C1 segment of cervical spinal cord (tissue), 14 donors: ENCODE measurements around the gene TARDBP.
"Not testable (repeated sequence)": the region's sequence is repeated elsewhere in the genome, so short reads cannot be mapped to it uniquely, and the experiment has no call there.

Experiments used
- DNase-seq, 14 donors: peaks; one replicate each; lab custom pipeline; 2025; lab: John Stamatoyannopoulos, UW

The TARDBP gene

DNA sequence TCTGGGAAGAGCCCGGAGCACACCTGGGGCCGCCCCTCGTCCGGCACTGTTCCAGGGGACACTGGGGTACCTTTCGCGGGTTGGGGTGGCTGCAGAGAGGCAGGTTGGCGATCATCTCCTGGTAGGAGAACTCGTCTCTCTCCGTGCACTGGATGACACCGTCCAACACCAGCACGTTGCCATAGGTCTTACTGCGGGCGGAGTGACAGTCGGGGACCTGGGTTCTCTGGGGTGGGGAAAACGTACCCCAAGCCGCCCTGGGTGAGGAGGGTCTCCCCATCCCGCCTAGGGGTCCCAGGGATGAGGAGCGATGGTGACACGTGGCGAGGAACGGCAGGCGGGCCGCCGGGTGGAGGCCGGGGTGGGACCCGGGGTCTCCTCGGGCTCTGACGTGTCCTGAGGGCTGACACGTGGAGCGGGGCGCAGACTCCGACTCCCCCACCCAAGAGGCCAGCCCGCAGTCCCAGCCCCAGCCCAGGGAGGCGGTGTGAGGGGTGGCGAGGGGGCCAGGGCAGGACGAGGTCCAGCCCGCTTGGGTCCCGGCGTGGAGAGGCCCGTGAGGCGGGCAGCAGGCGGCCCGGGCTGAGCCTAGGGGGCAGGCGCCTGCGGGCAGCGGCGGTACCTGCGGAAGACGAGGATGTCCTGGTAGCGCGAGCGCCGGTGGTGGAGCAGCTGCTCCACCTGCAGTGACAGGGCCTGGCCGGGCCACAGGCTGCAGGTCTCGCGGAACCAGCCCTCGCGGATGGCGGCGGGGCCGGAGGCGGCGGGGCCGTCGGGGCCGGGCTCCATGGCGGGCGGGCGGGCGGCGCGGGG lies 46.9 kb downstream of the TARDBP start:
- no peak for DNase-seq

GRCh38 chr1:11059968-11060830 lies 47.7 kb downstream of the TARDBP start, which contains the start of gene SRM:
Gene SRM, minus strand, starts transcription at chr1:11060018. Its CDS starts 75 bp downstream, at chr1:11059943.
- peak; percentile 10 to 93 (median 80) for DNase-seq

- DNase-seq: no peak
These were observed 49.4 kb downstream of the TARDBP start for GRCh38 chr1:11061652-11062365.

DNA sequence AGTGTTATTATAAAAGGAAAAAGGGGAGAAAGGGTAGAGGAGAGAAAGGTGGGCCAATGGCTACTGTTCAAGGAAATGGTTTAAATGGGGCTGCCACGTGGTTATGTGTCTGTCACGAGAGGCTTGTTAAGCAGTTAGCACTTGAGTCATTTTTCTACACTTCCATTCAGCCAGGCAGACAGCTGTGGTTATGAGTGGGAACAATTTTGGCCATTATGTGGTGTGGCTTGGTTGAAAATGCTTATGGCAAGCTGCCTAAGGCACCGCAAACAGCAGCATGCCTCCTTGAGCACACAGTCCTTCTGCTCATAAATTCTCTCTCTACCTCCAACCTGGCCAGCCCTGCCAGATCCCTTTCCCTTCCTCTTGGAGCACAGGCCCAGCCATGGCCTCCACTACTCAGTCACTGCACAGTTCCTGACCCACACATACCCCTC lies 50.5 kb downstream of the TARDBP start:
- no peak for DNase-seq

DNA sequence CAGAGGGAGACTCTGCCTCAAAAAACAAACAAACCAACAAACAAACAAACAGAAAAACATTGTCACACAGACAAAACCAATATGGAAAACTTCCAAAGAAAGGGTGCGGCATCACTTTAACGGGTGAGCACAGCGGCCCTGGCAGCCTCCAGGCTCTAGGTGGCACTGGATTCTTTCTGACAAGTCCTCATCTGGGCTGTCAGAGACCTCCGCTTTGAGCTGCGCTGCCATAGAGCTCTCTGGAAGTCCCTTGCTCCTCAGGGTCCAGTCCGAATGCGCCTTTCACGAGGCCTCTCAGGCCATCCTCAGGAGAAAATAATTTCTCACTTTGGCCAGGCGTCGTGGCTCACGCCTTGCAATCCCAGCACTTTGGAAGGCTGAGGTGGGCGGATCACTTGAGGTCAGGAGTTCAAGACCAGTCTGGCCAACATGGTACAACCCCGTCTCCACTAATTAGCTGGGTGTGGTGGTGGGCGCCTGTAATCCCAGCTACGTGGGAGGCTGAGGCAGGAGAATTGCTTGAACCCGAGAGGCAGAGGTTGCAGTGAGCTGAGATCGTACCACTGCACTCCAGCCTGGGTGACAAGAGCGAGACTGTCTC lies 51.6 kb downstream of the TARDBP start:
- DNase-seq: not testable (repeated sequence)

DNA sequence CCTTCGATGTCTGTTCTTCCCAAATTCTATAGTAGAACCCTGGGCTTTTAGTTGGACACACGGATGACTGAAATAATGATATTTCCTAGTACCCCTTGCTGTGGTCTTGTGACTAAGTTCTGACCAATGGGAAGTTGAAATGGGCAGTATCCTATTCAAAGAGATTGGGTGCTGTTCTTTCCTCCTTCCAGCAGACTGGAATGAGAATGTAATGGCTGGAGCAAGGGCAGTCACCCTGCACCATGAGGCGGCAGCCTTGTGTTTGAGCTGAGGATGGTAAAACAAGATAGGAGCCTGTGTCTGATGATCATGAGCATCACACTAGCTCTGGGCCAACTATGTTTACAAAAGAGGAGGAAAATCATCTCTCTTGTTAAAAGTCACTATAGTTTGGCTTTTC lies 52.5 kb downstream of the TARDBP start:
- no peak for DNase-seq

DNA sequence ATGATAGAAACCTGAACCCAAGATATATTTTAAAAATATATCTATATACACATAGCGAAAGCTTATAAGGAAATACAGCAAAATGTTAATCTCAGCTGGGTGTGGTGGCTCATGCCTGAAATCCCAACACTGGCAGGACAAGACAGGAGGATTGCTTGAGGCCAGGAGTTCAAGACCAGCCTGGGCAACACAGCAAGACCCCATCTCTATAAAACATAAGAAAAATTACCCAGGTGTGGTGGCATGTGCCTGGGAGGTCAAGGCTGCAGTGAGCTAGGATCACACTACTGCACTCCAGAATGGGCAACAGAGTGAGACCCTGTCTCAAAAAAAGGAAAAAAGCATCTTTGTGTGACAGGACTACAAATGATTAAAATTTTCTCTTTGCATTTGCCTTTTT lies 53.3 kb downstream of the TARDBP start:
- no peak for DNase-seq

GRCh38 chr1:11067716-11068599 lies 55.5 kb downstream of the TARDBP start:
- no peak for DNase-seq

- DNase-seq: peak in 1 of 14 donors; percentile 30
These were observed 56.4 kb downstream of the TARDBP start for GRCh38 chr1:11068600-11069473.

- DNase-seq: no peak
These were observed 58.4 kb downstream of the TARDBP start for GRCh38 chr1:11070876-11071275.

- DNase-seq: no peak
These were observed 59.2 kb downstream of the TARDBP start for GRCh38 chr1:11071463-11072215.

DNA sequence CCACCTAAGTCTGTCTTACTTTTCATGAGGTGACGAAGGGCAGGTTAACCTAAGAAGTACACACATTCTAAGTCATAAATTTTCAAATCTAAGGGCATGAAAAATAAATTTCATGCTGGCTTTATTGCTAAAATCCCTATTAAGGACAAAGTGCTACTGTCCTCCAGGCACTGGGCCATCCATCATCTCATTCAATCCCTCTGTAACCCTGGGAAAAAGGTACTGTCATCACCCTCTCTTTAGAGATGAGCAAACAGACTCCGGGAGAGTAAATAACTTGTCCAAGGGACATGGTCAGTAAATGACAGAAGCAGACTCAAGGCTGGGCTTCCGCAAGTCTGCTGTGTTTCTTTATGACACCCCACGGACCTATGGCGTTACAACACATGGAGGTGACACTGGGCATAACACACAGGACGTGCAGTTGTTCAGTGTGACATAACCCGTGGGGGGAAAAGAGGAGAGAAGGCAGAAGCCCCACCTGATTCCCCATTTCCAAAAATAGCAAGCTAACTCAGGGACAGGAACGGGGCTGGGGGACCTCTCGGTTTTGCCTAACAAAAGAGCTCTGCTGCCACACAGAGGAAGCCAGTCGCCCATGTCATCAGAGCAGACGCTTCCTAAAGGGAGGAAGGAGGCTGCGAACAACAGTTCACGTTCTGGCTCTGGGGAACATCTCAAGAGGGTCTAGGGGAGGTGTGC lies 59.9 kb downstream of the TARDBP start:
- DNase-seq: no peak

DNA sequence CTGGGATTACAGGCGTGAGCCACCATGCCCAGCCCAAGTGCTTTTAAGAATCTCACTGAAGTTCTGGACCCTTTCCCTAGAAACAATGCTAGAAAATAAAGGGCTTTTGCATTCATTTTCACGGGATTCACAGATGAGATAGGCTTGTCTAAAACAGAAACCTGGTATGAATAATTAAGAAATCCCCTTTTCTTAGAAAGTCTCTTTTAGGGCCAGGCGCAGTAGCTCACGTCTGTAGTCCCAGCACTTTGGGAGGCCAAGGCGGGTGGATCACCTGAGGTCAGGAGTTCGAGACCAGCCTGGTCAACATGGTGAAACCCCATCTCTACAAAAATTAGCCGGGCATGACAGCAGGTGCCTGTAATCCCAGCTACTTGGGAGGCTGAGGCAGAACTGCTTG lies 60.9 kb downstream of the TARDBP start:
- DNase-seq: not testable (repeated sequence)
